Colonic mucosa (tissue), 4 donors: ENCODE data around the gene FKTN. TPM values are rescaled to one million over a fixed set of nuclear protein-coding genes. Genes with fewer than 3 reads are reported as not detected.

Experiments
- DNase-seq: peaks from one replicate; pipeline ENCODE4 v3.0.0-alpha.2; 2020
- H3K27ac ChIP-seq: fragments of 200-600 bp; one replicate; pipeline ENCODE4 v1.8.0; 2021
- H3K27me3 ChIP-seq: fragments of 200-600 bp; one replicate; pipeline ENCODE4 v1.8.0; 2021
- H3K36me3 ChIP-seq: fragments of 200-600 bp; one replicate; pipeline ENCODE4 v1.8.0; 2021
- H3K4me1 ChIP-seq: fragments of 200-600 bp; one replicate; pipeline ENCODE4 v1.8.0; 2021; ENCODE audit warnings: mild to moderate bottlenecking
- H3K4me3 ChIP-seq: fragments of 200-600 bp; one replicate; pipeline ENCODE4 v1.8.0; 2021
- H3K9ac ChIP-seq, 2 donors: one replicate each; pipeline ENCODE4 v1.7.0; 2013; ENCODE audit warnings: control low read depth in 2 of 2, low read depth in 2 of 2, low read length in 2 of 2
- H3K9me3 ChIP-seq: fragments of 200-600 bp; one replicate; pipeline ENCODE4 v1.8.0; 2021
- intact Hi-C: fragments of 100-400 bp; cut with DNase I; formaldehyde crosslinking; loops from one replicate; pipeline ENCODE4 v1.14.1; 2022
- total RNA-seq, 2 donors: library from RNA; stranded (reverse); fragmentation: NEBNext Ultra II Directional in 1 of 2; extraction: Animal tissue kit (Norgen Biotek cat#: 25700) in 1 of 2; gene quantifications; one replicate each; pipeline ENCODE4 v1.2.1, GENCODE V29; 2021
- TF ChIP-seq, protein P1 (sequence below): fragments of 200-600 bp; IDR thresholded peaks from one replicate; pipeline ENCODE4 v1.8.0; 2022; ENCODE audit warnings: antibody characterized with exemption, mild to moderate bottlenecking
- donor health status: healthy.
- donor health status: DM: no; HTN: no; CAD: no.
- donor health status: DM: no; HTN: no; CAD: no.

Gene FKTN
- total RNA-seq, 2 donors from 2014 or later, result 12.3 to 18.8 TPM

DNA sequence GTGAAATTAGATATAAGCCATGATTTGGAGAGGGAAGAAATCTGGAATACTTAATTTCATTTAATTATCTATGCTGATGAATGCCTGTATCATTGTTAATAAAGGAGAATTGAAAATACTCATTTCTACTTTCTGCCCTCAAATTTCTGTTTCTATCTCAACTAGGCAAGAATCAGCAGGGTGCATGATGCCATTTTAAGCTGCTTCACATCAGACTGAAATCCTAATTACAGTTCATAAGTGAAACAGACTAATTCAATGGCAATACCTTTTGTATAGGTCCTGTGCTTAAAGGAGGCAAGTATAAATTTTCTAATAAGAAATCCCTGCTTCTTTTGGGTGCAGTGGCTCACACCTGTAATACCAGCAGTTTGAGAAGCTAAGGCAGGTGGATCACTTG, 82.0 kb downstream of the FKTN start:
- Histone ChIP-seq H3K36me3 (no peaks in the 10 kb centered on the region), H3K4me3 (no peak overlapping the region), H3K9ac (no peak overlapping the region), H3K4me1 (no peaks in the 10 kb centered on the region), H3K9me3 (no peaks in the 10 kb centered on the region), H3K27ac (no peak overlapping the region), H3K27me3 (no peaks in the 10 kb centered on the region)
- DNase-seq, result no peak
- intact Hi-C loops, result no loop called here
- TF ChIP-seq, protein P1, sequence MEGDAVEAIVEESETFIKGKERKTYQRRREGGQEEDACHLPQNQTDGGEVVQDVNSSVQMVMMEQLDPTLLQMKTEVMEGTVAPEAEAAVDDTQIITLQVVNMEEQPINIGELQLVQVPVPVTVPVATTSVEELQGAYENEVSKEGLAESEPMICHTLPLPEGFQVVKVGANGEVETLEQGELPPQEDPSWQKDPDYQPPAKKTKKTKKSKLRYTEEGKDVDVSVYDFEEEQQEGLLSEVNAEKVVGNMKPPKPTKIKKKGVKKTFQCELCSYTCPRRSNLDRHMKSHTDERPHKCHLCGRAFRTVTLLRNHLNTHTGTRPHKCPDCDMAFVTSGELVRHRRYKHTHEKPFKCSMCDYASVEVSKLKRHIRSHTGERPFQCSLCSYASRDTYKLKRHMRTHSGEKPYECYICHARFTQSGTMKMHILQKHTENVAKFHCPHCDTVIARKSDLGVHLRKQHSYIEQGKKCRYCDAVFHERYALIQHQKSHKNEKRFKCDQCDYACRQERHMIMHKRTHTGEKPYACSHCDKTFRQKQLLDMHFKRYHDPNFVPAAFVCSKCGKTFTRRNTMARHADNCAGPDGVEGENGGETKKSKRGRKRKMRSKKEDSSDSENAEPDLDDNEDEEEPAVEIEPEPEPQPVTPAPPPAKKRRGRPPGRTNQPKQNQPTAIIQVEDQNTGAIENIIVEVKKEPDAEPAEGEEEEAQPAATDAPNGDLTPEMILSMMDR, result no peak

DNA sequence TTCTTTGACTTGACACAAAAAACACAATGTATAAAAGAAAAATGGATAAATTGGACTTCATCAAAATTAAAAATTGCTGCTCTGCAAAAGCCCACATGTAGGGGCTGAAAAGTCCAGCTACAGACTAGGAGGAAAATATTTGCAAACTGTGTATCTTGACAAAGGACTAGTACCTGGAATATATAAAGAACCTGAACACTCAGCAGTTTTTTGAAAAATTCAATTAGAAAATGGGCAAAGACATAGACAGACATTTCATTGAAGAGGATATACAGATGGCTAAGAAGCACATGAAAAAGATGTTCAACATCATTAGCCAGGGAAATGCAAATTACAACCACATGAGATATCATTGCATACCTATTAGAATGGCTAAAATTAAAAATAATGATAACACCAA, 85.9 kb downstream of the FKTN start:
- no peak overlapping the region for H3K4me3 ChIP-seq
- no peaks in the 10 kb centered on the region for H3K4me1 ChIP-seq
- no peaks in the 10 kb centered on the region for H3K9me3 ChIP-seq
- no peak overlapping the region for H3K27ac ChIP-seq
- intact Hi-C loops, result no loop called here
- no peaks in the 10 kb centered on the region for H3K36me3 ChIP-seq
- H3K27me3 ChIP-seq, result no peaks in the 10 kb centered on the region
- no peak for DNase-seq
- no peak overlapping the region for H3K9ac ChIP-seq
- TF ChIP-seq, protein P1, result no peak

DNA sequence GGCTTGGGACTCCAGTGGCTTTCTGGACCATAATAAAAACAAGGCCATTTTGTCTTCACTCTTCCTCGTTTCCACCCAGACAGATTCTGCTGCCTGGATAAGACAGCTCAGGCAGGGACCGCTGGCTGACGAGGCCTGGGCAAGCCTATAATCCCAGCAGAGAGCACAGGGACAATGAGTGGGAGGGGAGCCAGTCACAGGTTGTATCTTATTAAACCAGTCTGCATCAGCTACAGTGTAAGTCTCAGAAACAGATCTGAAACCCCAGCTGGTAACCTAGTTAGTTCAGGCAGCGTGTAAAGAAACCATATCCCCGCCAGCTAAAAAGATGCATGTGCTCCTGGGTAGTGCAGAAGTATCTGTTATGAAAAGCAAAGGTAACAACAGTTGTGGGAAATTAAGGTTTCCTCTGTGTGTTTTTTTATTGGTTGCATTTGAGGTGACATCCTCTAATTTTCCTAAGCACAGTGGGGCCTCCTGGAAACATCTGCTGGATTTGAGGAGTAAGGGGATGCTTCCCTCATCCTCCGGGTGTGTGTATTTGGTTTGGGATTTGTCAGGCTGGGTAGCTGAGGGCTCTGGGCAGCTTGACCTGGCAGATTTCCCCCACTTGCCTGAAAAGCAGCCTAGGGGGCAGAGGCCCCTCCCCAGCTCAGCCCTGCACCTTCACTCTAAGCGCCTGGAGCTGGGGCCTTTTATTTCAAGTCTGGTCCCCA, 89.1 kb downstream of the FKTN start:
- H3K4me3 ChIP-seq, result no peak overlapping the region
- TF ChIP-seq, protein P1, result no peak
- intact Hi-C loops, result no loop called here
- no peak for DNase-seq
- no peaks in the 10 kb centered on the region for H3K27me3 ChIP-seq
- H3K4me1 ChIP-seq, result no peaks in the 10 kb centered on the region
- H3K27ac ChIP-seq, result no peak overlapping the region
- no peaks in the 10 kb centered on the region for H3K9me3 ChIP-seq
- H3K36me3 ChIP-seq, result no peaks in the 10 kb centered on the region
- no peak overlapping the region for H3K9ac ChIP-seq

DNA sequence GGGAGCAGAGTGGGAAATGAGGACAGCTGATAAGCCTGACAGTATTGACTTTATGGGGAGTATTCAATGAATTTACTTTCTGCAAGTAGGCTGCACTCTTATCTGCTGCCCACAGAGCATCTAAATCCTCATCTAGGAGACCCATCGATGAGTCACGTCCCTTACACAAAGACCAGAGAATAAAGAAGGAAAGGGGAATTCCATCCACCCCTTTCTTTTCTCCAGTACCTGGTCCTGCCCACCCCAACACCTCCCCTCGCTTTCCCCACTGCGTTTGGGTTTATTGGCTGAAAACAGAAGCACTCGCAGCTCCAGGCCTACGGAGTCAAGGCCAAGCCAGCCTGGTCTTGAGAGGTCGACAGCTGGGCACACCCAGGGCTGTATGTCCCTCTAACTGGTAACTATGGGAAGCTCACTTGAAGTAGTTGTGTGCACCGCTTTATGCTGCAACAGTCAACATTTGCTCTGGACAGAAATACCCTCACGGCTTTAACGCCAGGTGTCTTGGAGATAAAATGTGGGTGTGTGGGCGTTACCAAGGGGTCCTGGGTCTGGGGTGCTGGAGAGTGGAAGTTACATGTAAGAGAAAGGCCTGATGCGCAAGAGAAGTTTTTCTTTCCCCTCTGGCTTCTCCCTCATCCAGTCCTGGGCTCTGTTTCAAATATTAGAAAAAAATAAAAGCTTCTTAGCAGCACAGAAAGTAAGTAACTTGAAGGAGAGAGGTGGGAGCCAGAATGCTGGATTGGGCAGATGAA, 89.8 kb downstream of the FKTN start:
- no peaks in the 10 kb centered on the region for H3K36me3 ChIP-seq
- H3K9ac ChIP-seq, result no peak overlapping the region
- H3K9me3 ChIP-seq, result no peaks in the 10 kb centered on the region
- no peaks in the 10 kb centered on the region for H3K4me1 ChIP-seq
- TF ChIP-seq, protein P1, result no peak
- no peak overlapping the region for H3K27ac ChIP-seq
- H3K4me3 ChIP-seq, result no peak overlapping the region
- H3K27me3 ChIP-seq, result no peaks in the 10 kb centered on the region
- DNase-seq, result no peak
- intact Hi-C loops, result no loop called here

DNA sequence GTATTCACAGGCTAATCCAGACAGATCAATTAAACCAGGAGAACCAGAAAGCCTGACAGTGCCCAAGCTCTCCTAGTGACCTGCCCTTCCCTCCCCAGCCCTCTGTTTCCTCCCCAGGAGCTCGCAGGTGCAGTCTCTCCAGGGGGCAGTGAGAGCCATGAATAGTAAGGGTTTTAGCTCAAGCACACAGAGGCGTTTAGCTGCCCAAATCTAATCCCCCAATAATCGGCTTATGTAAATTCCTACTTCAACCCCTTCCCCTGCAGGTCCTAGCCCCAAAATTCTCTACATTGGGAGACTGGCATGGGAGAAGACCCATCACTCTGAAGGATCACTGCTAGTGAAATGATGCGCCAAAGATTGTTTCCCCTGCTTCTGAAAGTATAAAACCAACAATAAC, 93.9 kb downstream of the FKTN start:
- Histone ChIP-seq H3K9ac (no peak overlapping the region), H3K27me3 (peaks cover 10% of the 10 kb centered on the region), H3K4me3 (no peak overlapping the region), H3K9me3 (no peaks in the 10 kb centered on the region), H3K27ac (no peak overlapping the region), H3K36me3 (no peaks in the 10 kb centered on the region), H3K4me1 (no peaks in the 10 kb centered on the region)
- intact Hi-C loops, result no loop called here
- TF ChIP-seq, protein P1, result no peak
- no peak for DNase-seq
